Left renal pelvis (tissue), 4 donors: ENCODE measurements around the gene CENPS. TPM values are rescaled to one million over a fixed set of nuclear protein-coding genes. Genes with fewer than 3 reads are reported as not detected.
"Not testable (repeated sequence)": the region's sequence is repeated elsewhere in the genome, so short reads cannot be mapped to it uniquely, and the experiment has no call there.

Source experiments
- DNase-seq, 4 donors: peaks; one replicate each; pipeline ENCODE4 v3.0.0-alpha.2; 2013; ENCODE audit warnings: low read depth in 4 of 4, low spot score in 3 of 4
- polyA plus RNA-seq, 4 donors: library from polyadenylated mRNA; unstranded; fragments of 120-200 nt; gene quantifications; one replicate each; pipeline ENCODE4 v1.2.1, GENCODE V29; 2013; ENCODE audit not compliant: insufficient read length in 4 of 4

Gene CENPS
- polyA plus RNA-seq, 4 donors, result 14.2 to 41.6 (median 35.2) TPM

GRCh38 chr1:10450156-10450814, 20.1 kb downstream of the CENPS start:
- no peak for DNase-seq

- no peak for DNase-seq
Measured at GRCh38 chr1:10450836-10451235, 20.6 kb downstream of the CENPS start.

- no peak for DNase-seq
Measured at GRCh38 chr1:10451287-10451686, 21.1 kb downstream of the CENPS start.

- DNase-seq, result no peak
Measured at GRCh38 chr1:10456048-10456447, 25.8 kb downstream of the CENPS start.

GRCh38 chr1:10456661-10457060, 26.4 kb downstream of the CENPS start:
- DNase-seq, result no peak

- DNase-seq, result not testable (repeated sequence)
Measured at GRCh38 chr1:10457462-10457861, 27.2 kb downstream of the CENPS start.

- DNase-seq, result no peak
Measured at GRCh38 chr1:10457875-10458274, 27.6 kb downstream of the CENPS start.

- DNase-seq, result no peak
Measured at GRCh38 chr1:10459184-10459583, 29.0 kb downstream of the CENPS start.

GRCh38 chr1:10467078-10467477, 36.8 kb downstream of the CENPS start:
- DNase-seq, result no peak

GRCh38 chr1:10470043-10470442, 39.8 kb downstream of the CENPS start:
- DNase-seq, result no peak

GRCh38 chr1:10471411-10472219, 41.4 kb downstream of the CENPS start:
- DNase-seq, result no peak

- peak; percentile 90 to 95 (median 92) for DNase-seq
Measured at GRCh38 chr1:10472220-10473144, 42.2 kb downstream of the CENPS start, which contains the start of gene DFFA. Gene DFFA (minus strand): TSS chr1:10472529. CDS start chr1:10472458, 71 bp downstream.

- DNase-seq, result no peak
Measured at GRCh38 chr1:10473145-10473765, 43.0 kb downstream of the CENPS start.

- DNase-seq, result not testable (repeated sequence)
Measured at GRCh38 chr1:10474309-10474612, 44.0 kb downstream of the CENPS start.

GRCh38 chr1:10474613-10475507, 44.6 kb downstream of the CENPS start, which contains the start of gene PEX14:
Gene PEX14 (plus strand): TSS chr1:10474950. CDS start chr1:10474967, 17 bp downstream.
- DNase-seq, result peak in 3 of 4 donors; percentile 62 to 76 (median 70)

- no peak for DNase-seq
Measured at GRCh38 chr1:10475510-10475909, 45.3 kb downstream of the CENPS start.

- DNase-seq, result no peak
Measured at GRCh38 chr1:10479296-10479695, 49.1 kb downstream of the CENPS start.

GRCh38 chr1:10480614-10481013, 50.4 kb downstream of the CENPS start:
- DNase-seq, result no peak

GRCh38 chr1:10484521-10484920, 54.3 kb downstream of the CENPS start:
- no peak for DNase-seq
